Skeletal muscle satellite cell (primary cell): ENCODE measurements around the gene ASIC1.
A peak's percentile ranks its signal among the peaks of the same experiment; 100 is the strongest.

Source experiments
- H3K27me3 ChIP-seq: 2 replicates; pipeline ENCODE4 v1.7.0; 2013; ENCODE audit warnings: low read length; ENCODE audit not compliant: control insufficient read depth, insufficient read depth
- H3K36me3 ChIP-seq: 2 replicates; pipeline ENCODE4 v1.7.0; 2013; ENCODE audit warnings: mild to moderate bottlenecking, control low read depth, low read length; ENCODE audit not compliant: insufficient read depth
- H3K4me1 ChIP-seq: 2 replicates; pipeline ENCODE4 v1.7.0; 2013; ENCODE audit warnings: low read length; ENCODE audit not compliant: control insufficient read depth, insufficient read depth
- H3K4me2 ChIP-seq: 2 replicates; pipeline ENCODE4 v1.7.0; 2013; ENCODE audit warnings: mild to moderate bottlenecking, low read length
- H3K4me3 ChIP-seq: 2 replicates; pipeline ENCODE4 v1.7.0; 2013; ENCODE audit warnings: low read length
- H3K9ac ChIP-seq: 2 replicates; pipeline ENCODE4 v1.7.0; 2013; ENCODE audit warnings: mild to moderate bottlenecking, low read depth, low read length, moderate library complexity
- H3K9me3 ChIP-seq: replicated peaks from 2 replicates; pipeline ENCODE4 v1.7.0; 2013; ENCODE audit warnings: mild to moderate bottlenecking, control low read depth, low read length

The ASIC1 gene

GRCh38 chr12:50089730-50090129, 32.3 kb downstream of the ASIC1 start:
- no peak overlapping the region for H3K4me3 ChIP-seq
- H3K4me1 ChIP-seq = peaks cover 25% of the 10 kb centered on the region
- no peak overlapping the region for H3K9ac ChIP-seq
- no peaks in the 10 kb centered on the region for H3K27me3 ChIP-seq
- no peak overlapping the region for H3K4me2 ChIP-seq
- peaks cover 58% of the 10 kb centered on the region for H3K36me3 ChIP-seq
- H3K9me3 ChIP-seq = no peaks in the 10 kb centered on the region

DNA sequence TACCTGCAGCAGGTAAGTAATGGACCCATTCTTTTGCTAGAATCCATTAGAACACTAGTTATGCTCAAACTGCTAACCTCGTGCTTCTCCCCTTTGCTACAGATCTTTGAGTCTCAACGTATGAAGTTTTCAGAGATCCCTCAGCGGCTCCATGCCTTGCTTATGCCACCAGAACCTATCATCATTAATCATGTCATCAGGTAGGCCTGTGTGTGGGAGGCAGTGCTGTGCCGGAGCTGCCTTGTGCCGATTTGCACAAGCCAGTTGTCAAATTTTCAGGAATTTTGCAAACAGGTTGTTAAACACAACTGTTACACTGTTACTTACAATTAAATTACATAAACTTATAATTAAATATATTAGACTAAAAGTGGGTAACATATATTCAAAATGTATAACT, 33.0 kb downstream of the ASIC1 start:
- Histone ChIP-seq H3K4me3 (no peak overlapping the region), H3K9me3 (no peaks in the 10 kb centered on the region), H3K9ac (no peak overlapping the region), H3K27me3 (no peaks in the 10 kb centered on the region), H3K36me3 (peaks cover 61% of the 10 kb centered on the region), H3K4me1 (peaks cover 25% of the 10 kb centered on the region), H3K4me2 (no peak overlapping the region)

GRCh38 chr12:50097952-50098351, 40.6 kb downstream of the ASIC1 start:
- no peak overlapping the region for H3K4me2 ChIP-seq
- no peak overlapping the region for H3K4me3 ChIP-seq
- peaks cover 64% of the 10 kb centered on the region for H3K36me3 ChIP-seq
- no peak overlapping the region for H3K9ac ChIP-seq
- peaks cover 11% of the 10 kb centered on the region for H3K4me1 ChIP-seq
- H3K9me3 ChIP-seq = no peaks in the 10 kb centered on the region
- no peaks in the 10 kb centered on the region for H3K27me3 ChIP-seq

GRCh38 chr12:50099302-50100008, 42.1 kb downstream of the ASIC1 start:
- Histone ChIP-seq H3K27me3 (no peaks in the 10 kb centered on the region), H3K36me3 (peaks cover 52% of the 10 kb centered on the region), H3K9ac (no peak overlapping the region)

DNA sequence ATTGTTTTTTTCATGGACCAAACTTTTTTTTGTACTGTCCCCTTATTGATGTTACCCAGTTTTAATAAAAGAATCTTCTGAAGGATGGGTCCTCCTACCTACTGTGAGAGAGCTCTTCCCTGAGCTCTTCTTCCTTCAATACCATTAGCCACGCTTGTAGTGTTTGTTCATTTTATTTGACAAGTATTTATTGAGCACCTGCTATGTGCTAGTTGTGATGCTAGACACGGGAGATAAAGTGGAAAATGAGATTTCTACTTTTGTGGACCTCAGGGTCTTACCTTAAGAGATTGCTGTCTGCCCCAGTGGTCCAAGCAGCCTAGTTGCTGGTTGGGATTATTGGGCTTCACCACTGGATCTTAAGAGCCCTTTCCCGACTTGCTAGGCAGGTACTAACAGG, 43.2 kb downstream of the ASIC1 start:
- Histone ChIP-seq H3K4me3 (no peak overlapping the region), H3K36me3 (peaks cover 44% of the 10 kb centered on the region), H3K4me2 (no peak overlapping the region), H3K9me3 (no peaks in the 10 kb centered on the region), H3K27me3 (peaks cover 4% of the 10 kb centered on the region), H3K4me1 (peaks cover 19% of the 10 kb centered on the region), H3K9ac (no peak overlapping the region)

More at GRCh38 chr12:50099302-50100008, 42.1 kb downstream of the ASIC1 start:
- H3K4me1 ChIP-seq = peaks cover 19% of the 10 kb centered on the region
- no peaks in the 10 kb centered on the region for H3K9me3 ChIP-seq
- H3K4me3 ChIP-seq = no peak overlapping the region
- no peak overlapping the region for H3K4me2 ChIP-seq

GRCh38 chr12:50101663-50102062, 44.3 kb downstream of the ASIC1 start:
- no peak overlapping the region for H3K4me2 ChIP-seq
- H3K27me3 ChIP-seq = peaks cover 4% of the 10 kb centered on the region
- H3K9ac ChIP-seq = no peak overlapping the region
- no peaks in the 10 kb centered on the region for H3K9me3 ChIP-seq
- H3K4me1 ChIP-seq = peaks cover 19% of the 10 kb centered on the region
- H3K36me3 ChIP-seq = peaks cover 33% of the 10 kb centered on the region
- no peak overlapping the region for H3K4me3 ChIP-seq

GRCh38 chr12:50102131-50102531, 44.7 kb downstream of the ASIC1 start:
- no peaks in the 10 kb centered on the region for H3K9me3 ChIP-seq
- no peak overlapping the region for H3K9ac ChIP-seq
- peaks cover 28% of the 10 kb centered on the region for H3K36me3 ChIP-seq
- no peak overlapping the region for H3K4me3 ChIP-seq
- peaks cover 4% of the 10 kb centered on the region for H3K27me3 ChIP-seq
- peaks cover 19% of the 10 kb centered on the region for H3K4me1 ChIP-seq
- H3K4me2 ChIP-seq = no peak overlapping the region

- Histone ChIP-seq H3K4me1 (peaks cover 19% of the 10 kb centered on the region), H3K4me3 (no peak overlapping the region), H3K27me3 (peaks cover 4% of the 10 kb centered on the region), H3K36me3 (peaks cover 28% of the 10 kb centered on the region), H3K9ac (no peak overlapping the region), H3K4me2 (no peak overlapping the region), H3K9me3 (no peaks in the 10 kb centered on the region)
Observed at GRCh38 chr12:50102646-50103309, 45.4 kb downstream of the ASIC1 start.

DNA sequence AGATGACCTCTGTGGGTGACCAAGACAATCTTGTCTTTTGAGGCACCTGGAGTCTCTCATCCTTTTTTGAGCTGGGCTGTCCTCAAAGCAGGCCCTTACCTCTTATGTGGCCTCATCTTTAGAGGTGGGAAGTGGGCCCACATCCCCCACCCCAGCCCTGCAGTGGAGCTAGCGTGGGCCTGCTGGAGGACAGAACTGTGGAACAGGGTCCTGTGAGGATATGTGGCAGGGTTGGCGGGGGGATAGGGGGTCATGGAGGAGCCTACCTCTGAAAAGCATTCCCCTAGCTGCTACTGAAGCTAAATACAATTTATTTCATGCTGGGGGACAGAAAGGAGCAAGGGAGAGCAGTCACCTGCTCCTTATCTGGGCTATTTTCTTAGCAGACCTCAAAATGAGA, 46.0 kb downstream of the ASIC1 start:
- Histone ChIP-seq H3K27me3 (peaks cover 4% of the 10 kb centered on the region), H3K4me1 (peaks cover 19% of the 10 kb centered on the region), H3K4me3 (no peak overlapping the region), H3K4me2 (no peak overlapping the region), H3K9me3 (no peaks in the 10 kb centered on the region), H3K9ac (no peak overlapping the region), H3K36me3 (peaks cover 22% of the 10 kb centered on the region)

- H3K9ac ChIP-seq = no peak within 1 kb of the TSS
- H3K4me2 ChIP-seq = peak within 1 kb of the TSS; percentile 40
- peaks cover 19% of the 10 kb centered on the region for H3K4me1 ChIP-seq
- H3K36me3 ChIP-seq = peaks cover 17% of the 10 kb centered on the region
- H3K4me3 ChIP-seq = no peak within 1 kb of the TSS
- no peaks in the 10 kb centered on the region for H3K9me3 ChIP-seq
- H3K27me3 ChIP-seq = peaks cover 4% of the 10 kb centered on the region
Observed at GRCh38 chr12:50103767-50104321, 46.4 kb downstream of the ASIC1 start, which contains the start of gene GPD1. TSS of gene GPD1 (plus strand) at chr12:50104008. CDS start at chr12:50104051, 43 bp downstream.

GRCh38 chr12:50104417-50105366, 47.3 kb downstream of the ASIC1 start:
- H3K36me3 ChIP-seq = peaks cover 9% of the 10 kb centered on the region
- H3K9me3 ChIP-seq = no peaks in the 10 kb centered on the region
- H3K27me3 ChIP-seq = peaks cover 4% of the 10 kb centered on the region
- no peak overlapping the region for H3K9ac ChIP-seq
- H3K4me3 ChIP-seq = no peak overlapping the region
- peaks cover 11% of the 10 kb centered on the region for H3K4me1 ChIP-seq
- no peak overlapping the region for H3K4me2 ChIP-seq
